ENCODE results near the gene MYO1C. TPM values are rescaled to one million over a fixed set of nuclear protein-coding genes. Genes with fewer than 3 reads are reported as not detected.
"Not testable (repeated sequence)": the region's sequence is repeated elsewhere in the genome, so short reads cannot be mapped to it uniquely, and the experiment has no call there.

MYO1C gene
- total and polyA plus RNA-seq, 12 donors = 11.6 to 103 (median 71.3) TPM

DNA sequence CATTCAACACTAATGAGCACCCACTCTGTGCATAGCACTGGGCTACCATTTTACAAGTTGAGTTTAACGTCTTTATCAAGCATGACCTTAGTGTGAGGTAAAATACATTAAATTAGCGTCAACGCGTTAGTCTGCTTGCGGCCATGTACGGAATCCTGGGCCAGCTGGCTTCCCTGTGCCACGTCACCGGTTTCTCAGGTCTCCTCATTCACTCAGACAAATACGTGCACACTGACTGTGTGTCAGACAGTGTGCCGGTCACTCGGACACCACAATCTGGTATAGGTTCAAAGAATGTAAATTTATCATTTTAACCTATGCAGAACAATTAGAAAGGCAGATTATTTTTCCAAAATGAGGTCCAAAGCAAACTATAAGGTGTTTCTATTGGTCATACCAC lies 71.0 kb downstream of the MYO1C start:
- TF ChIP-seq, protein P1, sequence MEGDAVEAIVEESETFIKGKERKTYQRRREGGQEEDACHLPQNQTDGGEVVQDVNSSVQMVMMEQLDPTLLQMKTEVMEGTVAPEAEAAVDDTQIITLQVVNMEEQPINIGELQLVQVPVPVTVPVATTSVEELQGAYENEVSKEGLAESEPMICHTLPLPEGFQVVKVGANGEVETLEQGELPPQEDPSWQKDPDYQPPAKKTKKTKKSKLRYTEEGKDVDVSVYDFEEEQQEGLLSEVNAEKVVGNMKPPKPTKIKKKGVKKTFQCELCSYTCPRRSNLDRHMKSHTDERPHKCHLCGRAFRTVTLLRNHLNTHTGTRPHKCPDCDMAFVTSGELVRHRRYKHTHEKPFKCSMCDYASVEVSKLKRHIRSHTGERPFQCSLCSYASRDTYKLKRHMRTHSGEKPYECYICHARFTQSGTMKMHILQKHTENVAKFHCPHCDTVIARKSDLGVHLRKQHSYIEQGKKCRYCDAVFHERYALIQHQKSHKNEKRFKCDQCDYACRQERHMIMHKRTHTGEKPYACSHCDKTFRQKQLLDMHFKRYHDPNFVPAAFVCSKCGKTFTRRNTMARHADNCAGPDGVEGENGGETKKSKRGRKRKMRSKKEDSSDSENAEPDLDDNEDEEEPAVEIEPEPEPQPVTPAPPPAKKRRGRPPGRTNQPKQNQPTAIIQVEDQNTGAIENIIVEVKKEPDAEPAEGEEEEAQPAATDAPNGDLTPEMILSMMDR (IDR thresholded peaks at IDR 0.05) = no peak
- TF ChIP-seq POLR2A (IDR thresholded peaks at IDR 0.05) = no peak
- Histone ChIP-seq H3K4me1 (replicated peaks in 1 of 2) (peaks cover 0 to 7% of the 10 kb centered on the region in 2 donors), H3K4me3 (no peak overlapping the region), H3K36me3 (replicated peaks in 1 of 2) (peaks cover 0 to 42% of the 10 kb centered on the region in 2 donors), H3K27ac (no peak overlapping the region), H3K9me3 (replicated peaks in 1 of 3) (no peaks in the 10 kb centered on the region), H3K27me3 (no peaks in the 10 kb centered on the region)
- intact Hi-C loops (cut with DNase I) = no loop called here
- no peak for DNase-seq
- WGBS, 4 donors = 94 to 95% (median 95%) methylated on average over 11 of the region's 11 CpGs

DNA sequence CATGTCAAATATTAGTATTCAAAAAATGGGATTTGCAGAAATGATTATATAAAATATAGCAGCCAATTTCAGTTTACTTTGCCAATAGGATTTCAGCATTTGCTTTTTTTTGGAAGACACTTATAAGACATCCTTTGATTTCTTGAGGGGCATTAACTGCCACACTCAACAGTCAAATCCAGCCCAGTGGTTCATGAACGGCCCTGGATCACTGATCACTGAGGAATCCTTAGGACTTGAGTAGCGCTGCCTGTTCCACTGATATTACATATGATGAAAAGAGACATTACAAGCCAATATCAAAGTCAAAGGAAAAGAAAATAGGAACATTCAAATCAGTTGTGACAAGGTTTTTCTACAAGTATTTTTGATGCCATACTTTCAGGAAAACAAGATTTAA lies 71.5 kb downstream of the MYO1C start:
- TF ChIP-seq POLR2A (IDR thresholded peaks at IDR 0.05) = no peak
- TF ChIP-seq, protein P1 (IDR thresholded peaks at IDR 0.05) = no peak
- intact Hi-C loops (cut with DNase I) = no loop called here
- Histone ChIP-seq H3K27ac (no peak overlapping the region), H3K9me3 (replicated peaks in 1 of 3) (no peaks in the 10 kb centered on the region), H3K27me3 (no peaks in the 10 kb centered on the region), H3K36me3 (replicated peaks in 1 of 2) (peaks cover 0 to 42% of the 10 kb centered on the region in 2 donors), H3K4me1 (replicated peaks in 1 of 2) (peaks cover 0 to 7% of the 10 kb centered on the region in 2 donors), H3K4me3 (no peak overlapping the region)
- DNase-seq = no peak
- WGBS, 4 donors = 90 to 93% (median 91%) methylated on average over 2 of the region's 2 CpGs

DNA sequence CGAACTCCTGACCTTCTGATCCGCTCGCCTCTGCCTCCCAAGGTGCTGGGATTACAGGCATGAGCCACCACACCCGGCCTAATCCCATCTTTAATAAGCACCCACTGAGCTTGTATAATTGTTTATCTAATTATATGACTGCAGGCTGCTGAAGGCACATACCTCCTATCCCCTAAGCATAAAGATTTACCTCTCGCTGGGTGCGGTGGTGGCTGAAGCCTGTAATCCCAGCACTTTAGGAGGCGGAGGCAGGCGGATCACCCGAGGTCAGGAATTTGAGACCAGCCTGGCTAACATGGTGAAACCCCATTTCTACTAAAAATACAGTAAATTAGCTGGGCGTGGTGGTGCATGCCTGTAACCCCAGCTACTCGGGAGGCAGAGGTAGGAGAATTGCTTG lies 72.3 kb downstream of the MYO1C start:
- Histone ChIP-seq H3K4me3 (no peak overlapping the region), H3K4me1 (replicated peaks in 1 of 2) (peaks cover 0 to 7% of the 10 kb centered on the region in 2 donors), H3K27ac (no peak overlapping the region), H3K27me3 (no peaks in the 10 kb centered on the region), H3K36me3 (replicated peaks in 1 of 2) (peaks cover 0 to 35% of the 10 kb centered on the region in 2 donors), H3K9me3 (replicated peaks in 1 of 3) (no peaks in the 10 kb centered on the region)
- WGBS, 4 donors = 95 to 97% (median 96%) methylated on average over 8 to 11 of the region's 11 CpGs
- no peak for TF ChIP-seq POLR2A (IDR thresholded peaks at IDR 0.05)
- TF ChIP-seq, protein P1 (IDR thresholded peaks at IDR 0.05) = no peak
- intact Hi-C loops (cut with DNase I) = no loop called here
- DNase-seq = no peak

DNA sequence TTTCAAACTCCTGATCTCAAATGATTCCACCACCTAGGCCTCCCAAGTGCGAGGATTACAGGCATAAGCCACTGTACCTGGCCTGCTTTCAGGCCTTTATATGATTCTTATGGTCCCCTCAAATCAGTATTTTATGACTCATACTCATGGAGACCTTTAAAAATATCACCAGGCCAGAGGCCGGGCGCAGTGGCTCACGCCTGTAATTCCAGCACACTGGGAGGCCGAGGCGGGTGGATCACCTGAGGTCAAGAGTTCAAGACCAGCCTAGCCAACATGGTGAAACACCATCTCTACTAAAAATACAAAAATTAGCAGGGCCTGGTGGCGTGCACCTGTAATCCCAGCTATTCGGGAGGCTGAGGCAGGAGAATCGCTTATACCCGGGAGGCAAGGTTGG lies 74.0 kb downstream of the MYO1C start:
- H3K27ac ChIP-seq; H3K4me3 ChIP-seq; H3K4me1 ChIP-seq (replicated peaks in 1 of 2); DNase-seq; intact Hi-C loops (cut with DNase I); H3K9me3 ChIP-seq (replicated peaks in 1 of 3); H3K27me3 ChIP-seq: not testable (repeated sequence)
- WGBS, 4 donors = 87 to 97% (median 93%) methylated on average over 10 of the region's 10 CpGs
- peaks cover 0 to 33% of the 10 kb centered on the region in 2 donors for H3K36me3 ChIP-seq (replicated peaks in 1 of 2)

DNA sequence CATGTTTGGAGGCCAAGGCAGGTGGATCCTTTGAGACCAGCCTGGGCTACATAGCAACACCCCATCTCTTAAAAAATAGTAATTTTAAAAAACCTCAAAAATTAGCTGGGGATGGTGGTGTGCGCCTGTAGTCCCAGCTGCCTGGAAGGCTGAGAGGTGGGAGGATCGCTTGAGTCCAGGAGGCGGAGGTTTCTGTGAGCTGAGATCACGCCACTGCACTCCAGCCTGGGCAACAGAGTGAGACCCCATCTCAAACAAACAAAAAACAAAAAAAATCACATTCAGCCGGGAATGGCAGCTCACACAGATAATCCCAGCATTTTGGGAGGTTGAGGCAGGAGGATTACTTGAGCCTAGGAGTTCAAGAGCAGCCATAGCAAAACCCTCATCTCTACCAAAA lies 76.1 kb downstream of the MYO1C start:
- DNase-seq = no peak
- TF ChIP-seq POLR2A (IDR thresholded peaks at IDR 0.05) = no peak
- TF ChIP-seq, protein P1 (IDR thresholded peaks at IDR 0.05) = no peak
- Histone ChIP-seq H3K4me3 (no peak overlapping the region), H3K36me3 (replicated peaks in 1 of 2) (peaks cover 0 to 16% of the 10 kb centered on the region in 2 donors), H3K9me3 (replicated peaks in 1 of 3) (no peaks in the 10 kb centered on the region), H3K27ac (no peak overlapping the region), H3K27me3 (no peaks in the 10 kb centered on the region), H3K4me1 (replicated peaks in 1 of 2) (no peaks in the 10 kb centered on the region)
- 93 to 97% (median 96%) methylated on average over 5 of the region's 5 CpGs for WGBS, 4 donors
- intact Hi-C loops (cut with DNase I) = no loop called here
